Measurements from ENCODE around the gene IL1RAPL1. TPM values are rescaled to one million over a fixed set of nuclear protein-coding genes. Genes with fewer than 3 reads are reported as not detected.

IL1RAPL1 gene
- total RNA-seq, 4 donors from 2014 or later: 0.24 to 6.2 TPM; not detected in 2

DNA sequence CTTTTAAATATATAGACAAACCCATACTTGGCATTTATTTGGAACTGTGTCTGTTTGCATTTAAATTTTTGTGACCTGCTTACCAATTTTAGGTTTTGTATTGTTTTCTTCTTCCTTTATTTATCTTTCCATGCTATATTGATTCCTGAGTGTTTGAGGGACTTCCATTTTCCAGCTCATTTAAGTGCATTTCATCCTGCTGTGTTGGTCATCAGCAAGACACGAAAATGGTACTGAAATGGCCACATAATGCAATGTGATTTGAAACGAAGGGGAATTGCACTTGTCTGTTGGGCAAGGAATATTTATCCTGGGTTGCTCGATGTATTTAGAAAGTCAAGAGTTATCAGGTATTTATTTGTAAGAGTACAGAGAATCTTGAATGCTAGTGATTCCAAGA lies 1103.8 kb downstream of the IL1RAPL1 start:
- no peaks in the 10 kb centered on the region for H3K27me3 ChIP-seq
- no peak for DNase-seq
- H3K9me3 ChIP-seq: peaks cover 0 to 3% of the 10 kb centered on the region in 2 donors
- H3K4me1 ChIP-seq: no peaks in the 10 kb centered on the region
- no peak for TF ChIP-seq POLR2A (IDR thresholded peaks at IDR 0.05)
- no peaks in the 10 kb centered on the region for H3K36me3 ChIP-seq
- intact Hi-C loops (cut with DNase I; ENCODE audit: low total_unique reads): no loop called here
- H3K27ac ChIP-seq: no peak overlapping the region
- no peak overlapping the region for H3K4me3 ChIP-seq

DNA sequence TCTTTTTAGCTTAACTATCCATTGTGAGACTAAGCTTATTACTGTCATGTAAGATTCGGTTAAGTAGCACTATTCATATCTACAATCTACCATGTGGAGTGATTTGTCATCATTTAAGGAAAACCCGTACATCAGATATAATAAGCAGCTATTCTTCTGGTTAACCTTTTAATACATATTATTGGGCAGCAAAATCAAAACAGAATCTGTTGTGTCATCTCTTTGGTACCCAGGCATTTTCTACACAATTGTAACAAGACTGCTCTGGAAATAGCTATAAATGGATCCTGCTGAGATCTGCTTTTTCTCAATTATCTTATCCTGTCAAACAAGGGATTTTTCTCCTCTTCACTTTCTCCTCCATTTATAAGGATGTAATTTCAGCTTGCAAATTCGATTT lies 1106.7 kb downstream of the IL1RAPL1 start:
- intact Hi-C loops (cut with DNase I; ENCODE audit: low total_unique reads): no loop called here
- Histone ChIP-seq H3K27me3 (no peaks in the 10 kb centered on the region), H3K27ac (no peak overlapping the region), H3K9me3 (peaks cover 0 to 3% of the 10 kb centered on the region in 2 donors), H3K4me3 (no peak overlapping the region), H3K4me1 (no peaks in the 10 kb centered on the region), H3K36me3 (no peaks in the 10 kb centered on the region)
- no peak for DNase-seq
- no peak for TF ChIP-seq POLR2A (IDR thresholded peaks at IDR 0.05)

DNA sequence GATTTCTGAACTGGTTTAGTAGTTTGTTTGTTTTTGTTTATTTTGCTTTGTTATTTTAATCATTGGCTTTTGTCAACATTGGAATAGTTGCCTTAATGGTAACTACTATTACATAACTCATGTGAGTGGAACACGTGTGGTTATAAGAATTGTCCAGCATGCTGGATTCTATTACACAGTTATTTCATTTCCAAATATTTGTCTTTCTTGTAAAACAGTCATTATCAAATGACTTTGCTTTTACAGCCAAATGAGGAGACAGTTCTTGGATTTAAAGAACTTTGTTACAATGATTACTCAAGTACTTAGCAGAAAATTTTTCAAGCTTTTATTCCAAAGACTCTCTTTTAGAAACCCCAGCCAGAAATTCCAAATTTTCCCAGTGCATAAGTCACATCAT lies 1112.0 kb downstream of the IL1RAPL1 start:
- no peaks in the 10 kb centered on the region for H3K27me3 ChIP-seq
- no peak overlapping the region for H3K27ac ChIP-seq
- no peak for DNase-seq

DNA sequence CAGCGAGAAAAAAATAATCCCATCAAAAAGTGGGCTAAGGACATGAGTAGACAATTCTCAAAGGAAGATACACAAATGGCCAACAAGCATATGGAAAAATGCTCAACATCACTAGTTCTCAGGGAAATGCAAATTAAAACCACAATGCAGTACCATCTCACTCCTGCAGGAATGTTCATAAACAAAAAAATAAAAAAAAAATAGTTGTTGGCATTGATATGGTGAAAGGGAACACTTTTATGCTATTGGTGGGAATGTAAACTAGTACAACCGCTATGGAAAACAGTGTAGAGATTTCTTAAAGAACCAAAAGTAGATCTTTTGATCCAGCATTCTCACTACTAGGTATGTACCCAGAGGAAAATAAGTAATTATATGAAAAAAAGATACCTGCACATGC lies 1119.8 kb downstream of the IL1RAPL1 start:
- Histone ChIP-seq H3K27ac (no peak overlapping the region), H3K9me3 (no peaks in the 10 kb centered on the region), H3K36me3 (no peaks in the 10 kb centered on the region), H3K4me1 (no peaks in the 10 kb centered on the region), H3K27me3 (no peaks in the 10 kb centered on the region), H3K4me3 (no peak overlapping the region)
- no peak for DNase-seq
- TF ChIP-seq, protein P1, sequence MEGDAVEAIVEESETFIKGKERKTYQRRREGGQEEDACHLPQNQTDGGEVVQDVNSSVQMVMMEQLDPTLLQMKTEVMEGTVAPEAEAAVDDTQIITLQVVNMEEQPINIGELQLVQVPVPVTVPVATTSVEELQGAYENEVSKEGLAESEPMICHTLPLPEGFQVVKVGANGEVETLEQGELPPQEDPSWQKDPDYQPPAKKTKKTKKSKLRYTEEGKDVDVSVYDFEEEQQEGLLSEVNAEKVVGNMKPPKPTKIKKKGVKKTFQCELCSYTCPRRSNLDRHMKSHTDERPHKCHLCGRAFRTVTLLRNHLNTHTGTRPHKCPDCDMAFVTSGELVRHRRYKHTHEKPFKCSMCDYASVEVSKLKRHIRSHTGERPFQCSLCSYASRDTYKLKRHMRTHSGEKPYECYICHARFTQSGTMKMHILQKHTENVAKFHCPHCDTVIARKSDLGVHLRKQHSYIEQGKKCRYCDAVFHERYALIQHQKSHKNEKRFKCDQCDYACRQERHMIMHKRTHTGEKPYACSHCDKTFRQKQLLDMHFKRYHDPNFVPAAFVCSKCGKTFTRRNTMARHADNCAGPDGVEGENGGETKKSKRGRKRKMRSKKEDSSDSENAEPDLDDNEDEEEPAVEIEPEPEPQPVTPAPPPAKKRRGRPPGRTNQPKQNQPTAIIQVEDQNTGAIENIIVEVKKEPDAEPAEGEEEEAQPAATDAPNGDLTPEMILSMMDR (IDR thresholded peaks at IDR 0.05): no peak
- no peak for TF ChIP-seq POLR2A (IDR thresholded peaks at IDR 0.05)
- intact Hi-C loops (cut with DNase I; ENCODE audit: low total_unique reads): no loop called here

More for the DNA sequence above, 1112.0 kb downstream of the IL1RAPL1 start:
- Histone ChIP-seq H3K4me3 (no peak overlapping the region), H3K4me1 (no peaks in the 10 kb centered on the region), H3K9me3 (no peaks in the 10 kb centered on the region), H3K36me3 (no peaks in the 10 kb centered on the region)
- TF ChIP-seq POLR2A (IDR thresholded peaks at IDR 0.05): no peak
- TF ChIP-seq, protein P1 (IDR thresholded peaks at IDR 0.05): no peak
- intact Hi-C loops (cut with DNase I; ENCODE audit: low total_unique reads): no loop called here

DNA sequence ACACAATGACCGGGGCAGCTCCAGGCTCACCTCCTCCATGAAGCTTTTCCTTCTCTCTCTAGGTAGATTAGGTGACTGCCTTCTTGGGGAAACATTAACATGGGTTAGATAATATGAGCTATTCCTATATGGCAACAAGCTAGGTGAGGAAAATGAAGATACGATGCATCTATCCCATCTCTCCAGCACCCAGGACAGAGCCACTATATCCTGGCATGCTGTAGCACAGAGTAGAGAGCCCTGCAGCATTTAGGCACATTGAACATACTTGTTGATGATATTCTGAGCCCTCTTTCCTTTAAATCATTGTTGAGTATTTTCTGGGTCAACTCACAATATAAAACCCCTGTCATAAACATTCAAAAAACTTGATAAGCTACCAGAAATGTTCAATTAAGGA lies 1133.9 kb downstream of the IL1RAPL1 start:
- H3K4me1 ChIP-seq: no peaks in the 10 kb centered on the region

DNA sequence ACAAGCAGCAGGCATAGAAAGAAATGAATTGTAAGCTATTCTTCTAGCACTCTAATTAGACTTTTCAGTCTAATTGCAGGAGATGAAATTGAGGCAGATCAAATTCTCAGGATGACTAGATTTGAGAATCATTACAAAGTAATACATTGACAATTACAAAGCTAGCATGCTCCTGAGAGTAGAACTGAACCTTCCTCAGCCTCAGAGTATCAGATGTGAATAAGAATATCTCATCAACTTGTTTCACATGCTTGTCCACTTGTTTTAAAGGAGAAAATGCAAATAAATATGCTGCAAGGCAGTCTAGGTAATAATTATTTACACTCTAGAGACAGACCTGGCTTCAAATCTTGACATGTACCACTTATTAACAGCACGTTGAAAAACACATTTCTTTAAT lies 1137.1 kb downstream of the IL1RAPL1 start:
- no peak for TF ChIP-seq POLR2A (IDR thresholded peaks at IDR 0.05)
- TF ChIP-seq, protein P1 (IDR thresholded peaks at IDR 0.05): no peak
- Histone ChIP-seq H3K4me1 (no peaks in the 10 kb centered on the region), H3K36me3 (no peaks in the 10 kb centered on the region), H3K9me3 (no peaks in the 10 kb centered on the region), H3K27ac (no peak overlapping the region), H3K27me3 (no peaks in the 10 kb centered on the region), H3K4me3 (no peak overlapping the region)
- intact Hi-C loops (cut with DNase I; ENCODE audit: low total_unique reads): no loop called here
- no peak for DNase-seq

More for the DNA sequence above, 1133.9 kb downstream of the IL1RAPL1 start:
- Histone ChIP-seq H3K9me3 (no peaks in the 10 kb centered on the region), H3K27ac (no peak overlapping the region), H3K36me3 (no peaks in the 10 kb centered on the region), H3K4me3 (no peak overlapping the region), H3K27me3 (no peaks in the 10 kb centered on the region)
- intact Hi-C loops (cut with DNase I; ENCODE audit: low total_unique reads): no loop called here
- DNase-seq: no peak
- TF ChIP-seq POLR2A (IDR thresholded peaks at IDR 0.05): no peak
- TF ChIP-seq, protein P1 (IDR thresholded peaks at IDR 0.05): no peak
